ENCODE data around the gene NANOS2. TPM values are rescaled to one million over a fixed set of nuclear protein-coding genes. Genes with fewer than 3 reads are reported as not detected.

NANOS2 gene
- total RNA-seq, 1 experiment from 2014 or later: not detected

GRCh38 chr19:45924891-45925447, 10.4 kb upstream of the NANOS2 start:
- TF ChIP-seq CTCF (conservative IDR thresholded peaks at IDR 0.05; ENCODE audit: low read depth, low read length) (no peak), EZH2 (IDR thresholded peaks at IDR 0.05; ENCODE audit: borderline replicate concordance, low read depth, low read length, poor library complexity, severe bottlenecking) (no peak)
- Histone ChIP-seq H3K36me3 (ENCODE audit: insufficient read depth, low read length, poor library complexity, severe bottlenecking) (no peaks in the 10 kb centered on the region), H3K9me3 (ENCODE audit: low read depth, low read length, poor library complexity, severe bottlenecking) (no peaks in the 10 kb centered on the region), H3K27me3 (replicated peaks; ENCODE audit: insufficient read depth, low read depth, low read length, poor library complexity) (peaks cover 4% of the 10 kb centered on the region), H3K4me1 (ENCODE audit: insufficient read depth, low read length, poor library complexity, severe bottlenecking) (peaks cover 4% of the 10 kb centered on the region), H3K4me3 (ENCODE audit: low read depth, low read length, poor library complexity, severe bottlenecking) (no peak overlapping the region), H3K27ac (ENCODE audit: low read depth, low read length, poor library complexity, severe bottlenecking) (no peak overlapping the region)
- intact Hi-C loops (cut with micrococcal nuclease; ENCODE audit: unreplicated experiment): no loop called here
- no peak for DNase-seq (ENCODE audit: low spot score)
- no TSS peak for BruUV-seq (replicated peaks)
- CTCF ChIA-PET: no interaction called here
- POLR2A ChIA-PET (ENCODE audit: low non-redundant PET): no interaction called here

- no peak overlapping the region for H3K4me3 ChIP-seq (ENCODE audit: low read depth, low read length, poor library complexity, severe bottlenecking)
- CTCF ChIA-PET: interaction anchor here (0.5 kb wide), 1 partner anchor 359 kb away, joined by 9 read pairs; no protein-coding TSS in a partner anchor
- no peaks in the 10 kb centered on the region for H3K4me1 ChIP-seq (ENCODE audit: insufficient read depth, low read length, poor library complexity, severe bottlenecking)
- POLR2A ChIA-PET (ENCODE audit: low non-redundant PET): no interaction called here
- H3K27me3 ChIP-seq (replicated peaks; ENCODE audit: insufficient read depth, low read depth, low read length, poor library complexity): peaks cover 24% of the 10 kb centered on the region
- no peak overlapping the region for H3K27ac ChIP-seq (ENCODE audit: low read depth, low read length, poor library complexity, severe bottlenecking)
- no peaks in the 10 kb centered on the region for H3K9me3 ChIP-seq (ENCODE audit: low read depth, low read length, poor library complexity, severe bottlenecking)
- TF ChIP-seq CTCF (conservative IDR thresholded peaks at IDR 0.05; ENCODE audit: low read depth, low read length) (0 out of 2 replicates have a peak, but pooled peaks have one; percentile 22), EZH2 (IDR thresholded peaks at IDR 0.05; ENCODE audit: borderline replicate concordance, low read depth, low read length, poor library complexity, severe bottlenecking) (no peak)
- no peak for DNase-seq (ENCODE audit: low spot score)
- BruUV-seq (replicated peaks): no TSS peak
- no peaks in the 10 kb centered on the region for H3K36me3 ChIP-seq (ENCODE audit: insufficient read depth, low read length, poor library complexity, severe bottlenecking)
- intact Hi-C loops (cut with micrococcal nuclease; ENCODE audit: unreplicated experiment): no loop called here
Observed at GRCh38 chr19:45922281-45922680, 7.7 kb upstream of the NANOS2 start.

- H3K36me3 ChIP-seq (ENCODE audit: insufficient read depth, low read length, poor library complexity, severe bottlenecking): no peaks in the 10 kb centered on the region
- no peak overlapping the region for H3K27ac ChIP-seq (ENCODE audit: low read depth, low read length, poor library complexity, severe bottlenecking)
- no peaks in the 10 kb centered on the region for H3K9me3 ChIP-seq (ENCODE audit: low read depth, low read length, poor library complexity, severe bottlenecking)
- H3K27me3 ChIP-seq (replicated peaks; ENCODE audit: insufficient read depth, low read depth, low read length, poor library complexity): peaks cover 24% of the 10 kb centered on the region
- H3K4me1 ChIP-seq (ENCODE audit: insufficient read depth, low read length, poor library complexity, severe bottlenecking): no peaks in the 10 kb centered on the region
- CTCF ChIA-PET: interaction anchor here (0.6 kb wide), 1 partner anchor 18 kb away, joined by 4 read pairs; the partner anchor contains the start of gene MYPOP
- POLR2A ChIA-PET (ENCODE audit: low non-redundant PET): interaction anchor here (0.6 kb wide), 1 partner anchor 121 kb away, joined by 4 read pairs; no protein-coding TSS in a partner anchor
- no peak for TF ChIP-seq CTCF (conservative IDR thresholded peaks at IDR 0.05; ENCODE audit: low read depth, low read length)
- TF ChIP-seq EZH2 (IDR thresholded peaks at IDR 0.05; ENCODE audit: borderline replicate concordance, low read depth, low read length, poor library complexity, severe bottlenecking): no peak
- intact Hi-C loops (cut with micrococcal nuclease; ENCODE audit: unreplicated experiment): no loop called here
- H3K4me3 ChIP-seq (ENCODE audit: low read depth, low read length, poor library complexity, severe bottlenecking): no peak overlapping the region
- DNase-seq (ENCODE audit: low spot score): no peak
- no TSS peak for BruUV-seq (replicated peaks)
Observed at GRCh38 chr19:45920458-45920857, 5.9 kb upstream of the NANOS2 start.

All from A673 (cell line).